K562 (cell line): ENCODE results near the gene TAAR1.

Experiments
- CHD2 ChIP-seq: IDR thresholded peaks from 2 replicates; pipeline ENCODE4 v1.6.1; 2011; ENCODE audit warnings: low read depth, low read length
- ELF1 ChIP-seq: fragments of 200-800 bp; sonication (Bioruptor generic); IDR thresholded peaks from 2 replicates; pipeline ENCODE4 v1.6.1; 2016; ENCODE audit warnings: missing genetic modification characterization, missing compliant biosample characterization
- FOS ChIP-seq: IDR thresholded peaks from 3 replicates; pipeline ENCODE4 v1.6.1; 2011; ENCODE audit not compliant: insufficient read length; ENCODE audit errors: extremely low read depth
- HNRNPUL1 ChIP-seq: fragments of 200-400 bp; formaldehyde crosslinking; IDR thresholded peaks from 2 replicates; pipeline ENCODE4 v1.6.1; 2017; ENCODE audit warnings: low read length
- MXI1 ChIP-seq: IDR thresholded peaks from 2 replicates; pipeline ENCODE4 v1.6.1; 2011; ENCODE audit warnings: low read depth, mild to moderate bottlenecking, improper control_type of control experiment, low read length
- POLR2AphosphoS5 ChIP-seq: IDR thresholded peaks from 2 replicates; pipeline ENCODE4 v1.6.1; 2011; ENCODE audit warnings: mild to moderate bottlenecking, low read depth, low read length, moderate library complexity; ENCODE audit not compliant: control insufficient read depth, insufficient read depth
- REST ChIP-seq, 2 experiments: fragments of 450-650 bp; formaldehyde crosslinking in 1 of 2; IDR thresholded peaks; 2 replicates each; pipeline versions ENCODE4 v1.4.0 to v1.6.1; 2014 to 2020; ENCODE audit warnings: mild to moderate bottlenecking in 2 of 2, borderline replicate concordance in 1 of 2, low read depth in 1 of 2
- SP1 ChIP-seq: sonication (generic); formaldehyde crosslinking; IDR thresholded peaks from 2 replicates; pipeline ENCODE4 v1.8.1; 2022; ENCODE audit warnings: mild to moderate bottlenecking, missing genetic modification reagents
- TEAD4 ChIP-seq, 2 experiments: sonication (generic) in 1 of 2; formaldehyde crosslinking in 1 of 2; IDR thresholded peaks; 2 replicates each; pipeline versions ENCODE4 v1.6.1 to v1.8.0; 2012 to 2022; ENCODE audit warnings: borderline replicate concordance in 1 of 2, inconsistent platforms in 1 of 2, low read length in 1 of 2, mild to moderate bottlenecking in 1 of 2, missing genetic modification reagents in 1 of 2
- ZC3H4 ChIP-seq: sonication (generic); formaldehyde crosslinking; IDR thresholded peaks from 2 replicates; pipeline ENCODE4 v1.9.0; 2021; ENCODE audit warnings: missing genetic modification reagents, borderline replicate concordance
- TF ChIP-seq, protein P1 (sequence below), 3 experiments: IDR thresholded peaks in 2 of 3; conservative IDR thresholded peaks in 1 of 3; 2 replicates each; pipeline ENCODE4 v1.5.1; 2011 to 2012; ENCODE audit warnings: low read length in 3 of 3, mild to moderate bottlenecking in 3 of 3, control low read depth in 2 of 3, improper control_type of control experiment in 1 of 3, inconsistent platforms in 1 of 3, low read depth in 1 of 3, mixed read lengths in 1 of 3, moderate library complexity in 1 of 3; ENCODE audit not compliant: insufficient read depth in 2 of 3
- TF ChIP-seq, protein P2 (sequence below): fragments of 250-450 bp; sonication (Bioruptor Pico); IDR thresholded peaks from 2 replicates; pipeline ENCODE4 v1.8.0; 2021; ENCODE audit warnings: mild to moderate bottlenecking, moderate library complexity

- no peak for TF ChIP-seq FOS
- TF ChIP-seq, protein P1, sequence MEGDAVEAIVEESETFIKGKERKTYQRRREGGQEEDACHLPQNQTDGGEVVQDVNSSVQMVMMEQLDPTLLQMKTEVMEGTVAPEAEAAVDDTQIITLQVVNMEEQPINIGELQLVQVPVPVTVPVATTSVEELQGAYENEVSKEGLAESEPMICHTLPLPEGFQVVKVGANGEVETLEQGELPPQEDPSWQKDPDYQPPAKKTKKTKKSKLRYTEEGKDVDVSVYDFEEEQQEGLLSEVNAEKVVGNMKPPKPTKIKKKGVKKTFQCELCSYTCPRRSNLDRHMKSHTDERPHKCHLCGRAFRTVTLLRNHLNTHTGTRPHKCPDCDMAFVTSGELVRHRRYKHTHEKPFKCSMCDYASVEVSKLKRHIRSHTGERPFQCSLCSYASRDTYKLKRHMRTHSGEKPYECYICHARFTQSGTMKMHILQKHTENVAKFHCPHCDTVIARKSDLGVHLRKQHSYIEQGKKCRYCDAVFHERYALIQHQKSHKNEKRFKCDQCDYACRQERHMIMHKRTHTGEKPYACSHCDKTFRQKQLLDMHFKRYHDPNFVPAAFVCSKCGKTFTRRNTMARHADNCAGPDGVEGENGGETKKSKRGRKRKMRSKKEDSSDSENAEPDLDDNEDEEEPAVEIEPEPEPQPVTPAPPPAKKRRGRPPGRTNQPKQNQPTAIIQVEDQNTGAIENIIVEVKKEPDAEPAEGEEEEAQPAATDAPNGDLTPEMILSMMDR (IDR thresholded peaks at IDR 0.05 in 2 of 3, conservative IDR thresholded peaks at IDR 0.05 in 1 of 3; ENCODE audit: insufficient read depth in 2 of 3, low read depth in 1 of 3, low read length in 3 of 3): no peak
- TF ChIP-seq, protein P2, sequence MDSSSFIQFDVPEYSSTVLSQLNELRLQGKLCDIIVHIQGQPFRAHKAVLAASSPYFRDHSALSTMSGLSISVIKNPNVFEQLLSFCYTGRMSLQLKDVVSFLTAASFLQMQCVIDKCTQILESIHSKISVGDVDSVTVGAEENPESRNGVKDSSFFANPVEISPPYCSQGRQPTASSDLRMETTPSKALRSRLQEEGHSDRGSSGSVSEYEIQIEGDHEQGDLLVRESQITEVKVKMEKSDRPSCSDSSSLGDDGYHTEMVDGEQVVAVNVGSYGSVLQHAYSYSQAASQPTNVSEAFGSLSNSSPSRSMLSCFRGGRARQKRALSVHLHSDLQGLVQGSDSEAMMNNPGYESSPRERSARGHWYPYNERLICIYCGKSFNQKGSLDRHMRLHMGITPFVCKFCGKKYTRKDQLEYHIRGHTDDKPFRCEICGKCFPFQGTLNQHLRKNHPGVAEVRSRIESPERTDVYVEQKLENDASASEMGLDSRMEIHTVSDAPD: no peak
- TF ChIP-seq ZC3H4 (CRISPR knock-in tag): no peak
- no peak for TF ChIP-seq REST (IDR thresholded peaks at IDR 0.05; ENCODE audit: borderline replicate concordance)
- TF ChIP-seq REST (CRISPR knock-in tag; IDR thresholded peaks at IDR 0.05; ENCODE audit: low read depth): no peak
- no peak for TF ChIP-seq ELF1 (tag)
- TF ChIP-seq SP1 (CRISPR knock-in tag): no peak
- no peak for TF ChIP-seq HNRNPUL1
- TF ChIP-seq TEAD4 (IDR thresholded peaks at IDR 0.05; ENCODE audit: low read length): no peak
- no peak for TF ChIP-seq TEAD4 (CRISPR knock-in tag; IDR thresholded peaks at IDR 0.05; ENCODE audit: borderline replicate concordance)
- no peak for TF ChIP-seq MXI1
- TF ChIP-seq CHD2: no peak
- no peak for TF ChIP-seq POLR2AphosphoS5
Observed at GRCh38 chr6:132659082-132659481, at the start of gene TAAR1.
